Ovary (tissue), 3 donors: ENCODE measurements around the gene GLIPR1L1.

ENCODE experiments used
- POLR2A ChIP-seq: fragments of 450-650 bp; IDR thresholded peaks from one replicate; pipeline ENCODE4 v1.6.1; 2017; ENCODE audit warnings: antibody characterized with exemption, mild to moderate bottlenecking, moderate library complexity
- TF ChIP-seq, protein P1 (sequence below), 3 donors: fragments of 450-650 bp in 2 of 3; fragments of 200-600 bp in 1 of 3; IDR thresholded peaks; one replicate each; pipeline versions ENCODE4 v1.5.1 to v1.8.0; 2016 to 2022; ENCODE audit warnings: antibody characterized with exemption in 3 of 3, mild to moderate bottlenecking in 1 of 3
- donor health status: DM: no; HTN: no; CAD: no.

DNA sequence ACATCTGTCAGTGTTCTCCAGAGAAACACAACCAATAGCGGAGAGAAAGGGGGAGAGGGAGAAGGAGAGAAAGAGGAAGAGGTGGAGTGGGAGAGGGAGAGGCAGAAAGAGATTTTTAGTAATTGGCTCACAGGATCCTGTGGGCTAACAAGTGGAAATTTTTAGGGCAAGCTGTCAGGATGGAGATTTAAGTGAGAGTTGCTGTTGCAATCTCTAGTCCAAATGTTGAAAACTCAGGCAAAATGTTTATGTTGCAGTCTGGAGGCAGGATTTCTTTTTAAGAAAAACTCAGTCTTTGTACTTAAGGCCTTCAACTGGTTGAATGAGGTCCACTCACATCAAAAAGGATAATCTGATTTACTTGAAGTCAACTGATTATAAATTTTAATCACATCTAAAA is 43.9 kb downstream of the GLIPR1L1 start:
- TF ChIP-seq, protein P1, sequence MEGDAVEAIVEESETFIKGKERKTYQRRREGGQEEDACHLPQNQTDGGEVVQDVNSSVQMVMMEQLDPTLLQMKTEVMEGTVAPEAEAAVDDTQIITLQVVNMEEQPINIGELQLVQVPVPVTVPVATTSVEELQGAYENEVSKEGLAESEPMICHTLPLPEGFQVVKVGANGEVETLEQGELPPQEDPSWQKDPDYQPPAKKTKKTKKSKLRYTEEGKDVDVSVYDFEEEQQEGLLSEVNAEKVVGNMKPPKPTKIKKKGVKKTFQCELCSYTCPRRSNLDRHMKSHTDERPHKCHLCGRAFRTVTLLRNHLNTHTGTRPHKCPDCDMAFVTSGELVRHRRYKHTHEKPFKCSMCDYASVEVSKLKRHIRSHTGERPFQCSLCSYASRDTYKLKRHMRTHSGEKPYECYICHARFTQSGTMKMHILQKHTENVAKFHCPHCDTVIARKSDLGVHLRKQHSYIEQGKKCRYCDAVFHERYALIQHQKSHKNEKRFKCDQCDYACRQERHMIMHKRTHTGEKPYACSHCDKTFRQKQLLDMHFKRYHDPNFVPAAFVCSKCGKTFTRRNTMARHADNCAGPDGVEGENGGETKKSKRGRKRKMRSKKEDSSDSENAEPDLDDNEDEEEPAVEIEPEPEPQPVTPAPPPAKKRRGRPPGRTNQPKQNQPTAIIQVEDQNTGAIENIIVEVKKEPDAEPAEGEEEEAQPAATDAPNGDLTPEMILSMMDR (IDR thresholded peaks at IDR 0.05): no peak
- no peak for TF ChIP-seq POLR2A
